ENCODE measurements around the gene PCBP3.

The PCBP3 gene

GRCh38 chr21:45918011-45918410, 274.5 kb downstream of the PCBP3 start:
- DNase-seq, result no peak

GRCh38 chr21:45918835-45919447, 275.4 kb downstream of the PCBP3 start:
- no peak for DNase-seq

- DNase-seq, result no peak
These were observed 276.1 kb downstream of the PCBP3 start for GRCh38 chr21:45919593-45919992.

- DNase-seq, result no peak
These were observed 277.5 kb downstream of the PCBP3 start for GRCh38 chr21:45920824-45921600.

- no peak for DNase-seq
These were observed 278.4 kb downstream of the PCBP3 start for GRCh38 chr21:45921917-45922316.

GRCh38 chr21:45922648-45923047, 279.1 kb downstream of the PCBP3 start:
- no peak for DNase-seq

- DNase-seq, result peak; percentile 57 to 64
These were observed 279.6 kb downstream of the PCBP3 start for GRCh38 chr21:45923146-45923545.

- no peak for DNase-seq
These were observed 282.8 kb downstream of the PCBP3 start for GRCh38 chr21:45926281-45926680.

- no peak for DNase-seq
These were observed 283.5 kb downstream of the PCBP3 start for GRCh38 chr21:45927032-45927431.

- DNase-seq, result no peak
These were observed 284.6 kb downstream of the PCBP3 start for GRCh38 chr21:45927851-45928850.

GRCh38 chr21:45929449-45929848, 285.9 kb downstream of the PCBP3 start:
- DNase-seq, result no peak

- DNase-seq, result no peak
These were observed 286.8 kb downstream of the PCBP3 start for GRCh38 chr21:45930231-45930760.

GRCh38 chr21:45930792-45931191, 287.3 kb downstream of the PCBP3 start:
- no peak for DNase-seq

GRCh38 chr21:45931397-45931969, 288.0 kb downstream of the PCBP3 start:
- DNase-seq, result no peak

GRCh38 chr21:45932922-45933502, 289.5 kb downstream of the PCBP3 start:
- no peak for DNase-seq

- no peak for DNase-seq
These were observed 290.6 kb downstream of the PCBP3 start for GRCh38 chr21:45934085-45934484.

- no peak for DNase-seq
These were observed 291.0 kb downstream of the PCBP3 start for GRCh38 chr21:45934554-45934953.

GRCh38 chr21:45935628-45936027, 292.1 kb downstream of the PCBP3 start:
- no peak for DNase-seq

- no peak for DNase-seq
These were observed 294.4 kb downstream of the PCBP3 start for GRCh38 chr21:45937721-45938452.

- DNase-seq, result no peak
These were observed 294.9 kb downstream of the PCBP3 start for GRCh38 chr21:45938453-45938755.

GRCh38 chr21:45938811-45939520, 295.4 kb downstream of the PCBP3 start:
- DNase-seq, result no peak
